WTC11 (cell line): Measurements from ENCODE around the gene GNG10. TPM values are rescaled to one million over a fixed set of nuclear protein-coding genes. Genes with fewer than 3 reads are reported as not detected.
A peak's percentile ranks its signal among the peaks of the same experiment; 100 is the strongest.
"Not testable (repeated sequence)": the region's sequence is repeated elsewhere in the genome, so short reads cannot be mapped to it uniquely, and the experiment has no call there.

Experiments used
- ATAC-seq: fragments of 200-7000 bp; cut with Tn5 transposase; 2 replicates; pipeline ENCODE4 v1.10.0; 2021; ENCODE audit warnings: mild to moderate bottlenecking, moderate library complexity
- CTCF ChIA-PET: fragments of 300-600 bp; sonication (Branson Sonifier 250); formaldehyde crosslinking; loops from one replicate; lab custom pipeline; 2021; ENCODE audit warnings: antibody characterized with exemption; lab: Charles Lee
- POLR2A ChIA-PET: fragments of 350-600 bp; sonication (Branson Sonifier 250); formaldehyde crosslinking; loops from one replicate; lab custom pipeline; 2021; ENCODE audit warnings: antibody characterized with exemption; lab: Charles Lee
- DNase-seq: peaks from one replicate; pipeline ENCODE4 v3.0.0; 2021; ENCODE audit warnings: low spot score
- H3K27ac Mint-ChIP-seq: 2 replicates; pipeline ENCODE4 v1.8.0; 2021; ENCODE audit warnings: mixed read lengths
- H3K27me3 Mint-ChIP-seq: 2 replicates; pipeline ENCODE4 v1.8.0; 2021; ENCODE audit warnings: low read depth, mild to moderate bottlenecking, moderate library complexity, mixed read lengths
- H3K36me3 Mint-ChIP-seq: 2 replicates; pipeline ENCODE4 v1.8.0; 2021; ENCODE audit warnings: mixed read lengths
- H3K4me1 Mint-ChIP-seq: 2 replicates; pipeline ENCODE4 v1.8.0; 2022; ENCODE audit warnings: mixed read lengths
- H3K4me3 Mint-ChIP-seq: 2 replicates; pipeline ENCODE4 v1.8.0; 2021; ENCODE audit warnings: mild to moderate bottlenecking, moderate library complexity, mixed read lengths
- H3K9me3 Mint-ChIP-seq: 2 replicates; pipeline ENCODE4 v1.8.0; 2021; ENCODE audit warnings: mixed read lengths
- ATF1 ChIP-seq: sonication (generic); formaldehyde crosslinking; IDR thresholded peaks from 2 replicates; pipeline ENCODE4 v1.8.1; 2023; ENCODE audit warnings: mild to moderate bottlenecking, moderate library complexity, missing genetic modification reagents
- CREM ChIP-seq: sonication (generic); formaldehyde crosslinking; IDR thresholded peaks from 2 replicates; pipeline ENCODE4 v1.8.1; 2022; ENCODE audit warnings: mild to moderate bottlenecking, missing genetic modification reagents, moderate library complexity
- CTCF ChIP-seq: fragments of 200-600 bp; IDR thresholded peaks from 2 replicates; pipeline ENCODE4 v1.8.0; 2022; ENCODE audit warnings: antibody characterized with exemption
- ERG ChIP-seq: fragments of 250-450 bp; sonication (Bioruptor Pico); IDR thresholded peaks from 2 replicates; pipeline ENCODE4 v1.8.0; 2021; ENCODE audit warnings: mild to moderate bottlenecking
- FOXJ3 ChIP-seq: sonication (generic); formaldehyde crosslinking; IDR thresholded peaks from 2 replicates; pipeline ENCODE4 v1.9.0; 2021; ENCODE audit warnings: missing genetic modification reagents, mild to moderate bottlenecking, borderline replicate concordance
- FOXP1 ChIP-seq: sonication (generic); formaldehyde crosslinking; IDR thresholded peaks from 2 replicates; pipeline ENCODE4 v1.8.0; 2022; ENCODE audit warnings: missing genetic modification reagents, mild to moderate bottlenecking, moderate library complexity, borderline replicate concordance
- HMGXB4 ChIP-seq: sonication (generic); formaldehyde crosslinking; IDR thresholded peaks from 2 replicates; pipeline ENCODE4 v1.8.1; 2023; ENCODE audit warnings: mild to moderate bottlenecking, moderate library complexity, missing genetic modification reagents
- IRF2 ChIP-seq: sonication (generic); formaldehyde crosslinking; IDR thresholded peaks from 2 replicates; pipeline ENCODE4 v1.8.0; 2022; ENCODE audit warnings: low read depth, missing genetic modification reagents, borderline replicate concordance
- NR2C2 ChIP-seq: sonication (generic); formaldehyde crosslinking; IDR thresholded peaks from 2 replicates; pipeline ENCODE4 v1.8.0; 2022; ENCODE audit warnings: mild to moderate bottlenecking, missing genetic modification reagents
- OVOL2 ChIP-seq: fragments of 250-450 bp; sonication (Bioruptor Pico); IDR thresholded peaks from 2 replicates; pipeline ENCODE4 v1.9.0; 2021; ENCODE audit warnings: mild to moderate bottlenecking, borderline replicate concordance
- USF2 ChIP-seq: sonication (generic); formaldehyde crosslinking; IDR thresholded peaks from 2 replicates; pipeline ENCODE4 v1.8.1; 2023; ENCODE audit warnings: mild to moderate bottlenecking, missing genetic modification reagents, moderate library complexity
- ZNF423 ChIP-seq: fragments of 250-450 bp; sonication (Bioruptor Pico); IDR thresholded peaks from 2 replicates; pipeline ENCODE4 v2.1.2; 2022; ENCODE audit warnings: mild to moderate bottlenecking, moderate library complexity
- total RNA-seq: library from RNA; stranded (reverse); gene quantifications from 3 replicates; pipeline ENCODE4 v1.2.3, GENCODE V29; 2021

The GNG10 gene
- total RNA-seq, 1 experiment from 2014 or later = 17.2 TPM

- TF ChIP-seq HMGXB4 (CRISPR knock-in tag) (no peak), ATF1 (CRISPR knock-in tag) (no peak), USF2 (CRISPR knock-in tag) (no peak)
These were observed 45.5 kb upstream of the GNG10 start (continued) for GRCh38 chr9:111615928-111616327.

GRCh38 chr9:111617349-111617748, 44.1 kb upstream of the GNG10 start:
- POLR2A ChIA-PET, DNase-seq, H3K4me3 Mint-ChIP-seq, H3K36me3 Mint-ChIP-seq, H3K9me3 Mint-ChIP-seq, ATAC-seq, H3K27me3 Mint-ChIP-seq, H3K27ac Mint-ChIP-seq, CTCF ChIA-PET: not testable (repeated sequence)
- peaks cover 11% of the 10 kb centered on the region for H3K4me1 Mint-ChIP-seq

- peak; percentile 98 for ATAC-seq
- peaks cover 7% of the 10 kb centered on the region for H3K4me1 Mint-ChIP-seq
- peaks cover 4% of the 10 kb centered on the region; the same call in 1 of the 2 replicates for H3K9me3 Mint-ChIP-seq
- no peak overlapping the region for H3K27ac Mint-ChIP-seq
- TF ChIP-seq CTCF (peak; percentile 69), IRF2 (no peak)
- TF ChIP-seq, all 79 proteins: peak for 1
- Mint-ChIP-seq H3K4me3 (no peak overlapping the region), H3K27me3 (no peaks in the 10 kb centered on the region), H3K36me3 (no peaks in the 10 kb centered on the region)
- POLR2A ChIA-PET = interaction anchor here (0.6 to 1.5 kb wide), 2 partner anchors 22 to 24 kb away, joined by 3 read pairs; no protein-coding TSS in a partner anchor
- CTCF ChIA-PET = interaction anchor here (0.5 to 2.4 kb wide), 15 partner anchors 9 to 460 kb away, joined by 3 to 46 read pairs (median 5); partner anchors contain the start of genes DNAJC25, GNG10 and PTGR1
- DNase-seq = peak; percentile 41
These were observed 39.4 kb upstream of the GNG10 start for GRCh38 chr9:111621895-111622480.

GRCh38 chr9:111622626-111623025, 38.8 kb upstream of the GNG10 start:
- no peaks in the 10 kb centered on the region for H3K36me3 Mint-ChIP-seq
- no peaks in the 10 kb centered on the region for H3K27me3 Mint-ChIP-seq
- DNase-seq (no peak), ATAC-seq (no peak)
- peaks cover 4% of the 10 kb centered on the region; the same call in 1 of the 2 replicates for H3K9me3 Mint-ChIP-seq
- H3K4me1 Mint-ChIP-seq = peaks cover 13% of the 10 kb centered on the region
- no peak overlapping the region for H3K4me3 Mint-ChIP-seq
- H3K27ac Mint-ChIP-seq = no peak overlapping the region
- no peak for TF ChIP-seq ZNF423 (CRISPR knock-in tag)
- no peak for TF ChIP-seq CREM (CRISPR knock-in tag)
- no peak for TF ChIP-seq OVOL2
- no peak for TF ChIP-seq FOXP1 (CRISPR knock-in tag)
- no peak for TF ChIP-seq ERG (CRISPR knock-in tag)
- no peak for TF ChIP-seq NR2C2 (CRISPR knock-in tag)
- TF ChIP-seq FOXJ3 (CRISPR knock-in tag) = no peak
- TF ChIP-seq, all 79 proteins: peak for 0
- POLR2A ChIA-PET = no interaction called here
- CTCF ChIA-PET = interaction anchor here (2.1 kb wide), 1 partner anchor 18 kb away, joined by 7 read pairs; no protein-coding TSS in a partner anchor
